Mammary epithelial cell (primary cell): ENCODE measurements around the gene CD300LB.

Source experiments
- EZH2 ChIP-seq: IDR thresholded peaks from 2 replicates; pipeline ENCODE4 v1.6.1; 2012; ENCODE audit warnings: low read length, inconsistent platforms, borderline replicate concordance
- TF ChIP-seq, protein P1 (sequence below), 2 donors: IDR thresholded peaks in 1 of 2; conservative IDR thresholded peaks in 1 of 2; 2 replicates each; pipeline ENCODE4 v1.5.1; 2011 to 2012; ENCODE audit warnings: inconsistent platforms in 2 of 2, low read length in 2 of 2, mild to moderate bottlenecking in 2 of 2, control low read depth in 1 of 2, low read depth in 1 of 2; ENCODE audit not compliant: insufficient read depth in 1 of 2; ENCODE audit errors: extremely low read depth in 1 of 2

DNA sequence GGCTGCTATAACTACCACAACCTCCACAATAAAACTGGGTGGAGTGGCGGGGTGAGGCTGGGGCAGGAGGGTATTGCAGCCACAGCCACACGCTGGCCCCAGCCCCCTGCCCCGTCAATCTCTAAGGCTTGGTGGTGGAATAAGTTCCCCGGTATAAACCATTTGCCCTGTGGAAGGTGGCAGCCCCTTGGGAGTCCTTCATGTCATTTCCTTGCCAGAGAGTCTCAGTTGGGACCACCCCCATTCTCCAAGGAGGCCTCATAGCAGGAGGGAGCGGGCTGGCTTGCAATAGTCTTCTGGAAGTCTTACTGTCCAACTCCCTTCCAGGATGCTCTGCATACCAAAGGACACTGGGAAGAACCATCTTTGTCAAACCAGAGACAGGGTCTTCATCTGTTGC is 45.4 kb downstream of the CD300LB start:
- TF ChIP-seq, protein P1, sequence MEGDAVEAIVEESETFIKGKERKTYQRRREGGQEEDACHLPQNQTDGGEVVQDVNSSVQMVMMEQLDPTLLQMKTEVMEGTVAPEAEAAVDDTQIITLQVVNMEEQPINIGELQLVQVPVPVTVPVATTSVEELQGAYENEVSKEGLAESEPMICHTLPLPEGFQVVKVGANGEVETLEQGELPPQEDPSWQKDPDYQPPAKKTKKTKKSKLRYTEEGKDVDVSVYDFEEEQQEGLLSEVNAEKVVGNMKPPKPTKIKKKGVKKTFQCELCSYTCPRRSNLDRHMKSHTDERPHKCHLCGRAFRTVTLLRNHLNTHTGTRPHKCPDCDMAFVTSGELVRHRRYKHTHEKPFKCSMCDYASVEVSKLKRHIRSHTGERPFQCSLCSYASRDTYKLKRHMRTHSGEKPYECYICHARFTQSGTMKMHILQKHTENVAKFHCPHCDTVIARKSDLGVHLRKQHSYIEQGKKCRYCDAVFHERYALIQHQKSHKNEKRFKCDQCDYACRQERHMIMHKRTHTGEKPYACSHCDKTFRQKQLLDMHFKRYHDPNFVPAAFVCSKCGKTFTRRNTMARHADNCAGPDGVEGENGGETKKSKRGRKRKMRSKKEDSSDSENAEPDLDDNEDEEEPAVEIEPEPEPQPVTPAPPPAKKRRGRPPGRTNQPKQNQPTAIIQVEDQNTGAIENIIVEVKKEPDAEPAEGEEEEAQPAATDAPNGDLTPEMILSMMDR (conservative IDR thresholded peaks at IDR 0.05 in 1 of 2, IDR thresholded peaks at IDR 0.05 in 1 of 2; ENCODE audit: extremely low read depth in 1 of 2, insufficient read depth in 1 of 2, low read depth in 1 of 2, low read length in 2 of 2) = no peak
- TF ChIP-seq EZH2 = no peak
